ENCODE results near the gene PPP6R2.

The PPP6R2 gene

DNA sequence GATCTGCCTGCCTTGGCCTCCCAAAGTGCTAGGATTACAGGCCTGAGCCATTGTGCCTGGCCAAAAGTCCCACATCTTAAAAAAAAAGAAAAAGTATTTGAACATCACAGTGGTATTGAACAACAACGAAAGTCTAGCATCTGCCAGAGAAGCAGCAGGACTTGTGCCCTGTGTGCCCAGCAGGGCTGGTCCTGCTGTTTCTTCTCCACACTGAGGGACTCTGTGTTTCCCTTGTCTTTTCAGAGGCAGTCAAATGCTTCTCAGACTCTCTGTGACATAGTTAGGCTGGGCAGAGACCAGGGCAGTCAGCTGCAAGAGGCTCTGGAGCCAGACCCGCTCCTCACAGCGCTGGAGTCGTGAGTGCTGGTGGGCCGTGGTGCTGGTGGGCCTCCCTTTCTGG lies 75.5 kb downstream of the PPP6R2 start:
- Histone ChIP-seq H3K9me2 (replicated peaks; ENCODE audit: control insufficient read depth, low read length) (no peaks in the 10 kb centered on the region), H4K20me1 (ENCODE audit: control insufficient read depth, insufficient read depth, low read depth, low read length) (no peaks in the 10 kb centered on the region), H3K79me2 (ENCODE audit: control insufficient read depth, low read length) (no peaks in the 10 kb centered on the region), H3F3A (ENCODE audit: control insufficient read depth, insufficient read depth) (no peaks in the 10 kb centered on the region), H3K9me3 (ENCODE audit: control insufficient read depth, insufficient read depth, low read length) (no peaks in the 10 kb centered on the region), H3K27ac (ENCODE audit: low read depth, low read length) (no peak overlapping the region), H3K4me3 (ENCODE audit: low read length) (no peak overlapping the region), H3K4me1 (ENCODE audit: control insufficient read depth, low read length) (no peaks in the 10 kb centered on the region), H3K4me2 (ENCODE audit: low read length) (no peak overlapping the region), H3K36me3 (ENCODE audit: control insufficient read depth, low read length) (peaks cover 87% of the 10 kb centered on the region), H3K27me3 (ENCODE audit: control insufficient read depth, low read length) (no peaks in the 10 kb centered on the region)
- TF ChIP-seq, protein P1, sequence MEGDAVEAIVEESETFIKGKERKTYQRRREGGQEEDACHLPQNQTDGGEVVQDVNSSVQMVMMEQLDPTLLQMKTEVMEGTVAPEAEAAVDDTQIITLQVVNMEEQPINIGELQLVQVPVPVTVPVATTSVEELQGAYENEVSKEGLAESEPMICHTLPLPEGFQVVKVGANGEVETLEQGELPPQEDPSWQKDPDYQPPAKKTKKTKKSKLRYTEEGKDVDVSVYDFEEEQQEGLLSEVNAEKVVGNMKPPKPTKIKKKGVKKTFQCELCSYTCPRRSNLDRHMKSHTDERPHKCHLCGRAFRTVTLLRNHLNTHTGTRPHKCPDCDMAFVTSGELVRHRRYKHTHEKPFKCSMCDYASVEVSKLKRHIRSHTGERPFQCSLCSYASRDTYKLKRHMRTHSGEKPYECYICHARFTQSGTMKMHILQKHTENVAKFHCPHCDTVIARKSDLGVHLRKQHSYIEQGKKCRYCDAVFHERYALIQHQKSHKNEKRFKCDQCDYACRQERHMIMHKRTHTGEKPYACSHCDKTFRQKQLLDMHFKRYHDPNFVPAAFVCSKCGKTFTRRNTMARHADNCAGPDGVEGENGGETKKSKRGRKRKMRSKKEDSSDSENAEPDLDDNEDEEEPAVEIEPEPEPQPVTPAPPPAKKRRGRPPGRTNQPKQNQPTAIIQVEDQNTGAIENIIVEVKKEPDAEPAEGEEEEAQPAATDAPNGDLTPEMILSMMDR (IDR thresholded peaks at IDR 0.05; ENCODE audit: low read depth, low read length, poor library complexity, severe bottlenecking) = no peak
- no peak for TF ChIP-seq EZH2phosphoT487 (IDR thresholded peaks at IDR 0.05; ENCODE audit: borderline replicate concordance, low read length)

DNA sequence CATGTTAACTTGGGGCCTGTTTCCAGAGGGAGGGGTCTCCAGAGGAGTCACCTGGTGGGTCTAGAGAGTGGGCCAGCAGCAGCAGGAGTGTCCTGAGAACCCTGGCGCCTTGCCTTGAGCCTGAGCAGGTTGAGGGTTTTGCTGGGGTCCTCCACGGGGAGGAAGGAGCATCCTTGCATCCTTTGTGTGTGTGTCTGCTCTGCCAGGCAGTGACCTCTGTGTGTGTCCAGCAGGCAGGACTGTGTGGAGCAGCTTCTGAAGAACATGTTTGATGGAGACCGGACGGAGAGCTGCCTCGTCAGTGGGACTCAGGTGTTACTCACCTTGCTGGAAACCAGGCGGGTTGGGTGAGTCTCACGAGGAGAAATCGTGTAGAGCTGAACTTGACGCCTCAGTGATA lies 76.0 kb downstream of the PPP6R2 start:
- H3K36me3 ChIP-seq (ENCODE audit: control insufficient read depth, low read length) = peaks cover 88% of the 10 kb centered on the region
- no peak overlapping the region for H3K27ac ChIP-seq (ENCODE audit: low read depth, low read length)

DNA sequence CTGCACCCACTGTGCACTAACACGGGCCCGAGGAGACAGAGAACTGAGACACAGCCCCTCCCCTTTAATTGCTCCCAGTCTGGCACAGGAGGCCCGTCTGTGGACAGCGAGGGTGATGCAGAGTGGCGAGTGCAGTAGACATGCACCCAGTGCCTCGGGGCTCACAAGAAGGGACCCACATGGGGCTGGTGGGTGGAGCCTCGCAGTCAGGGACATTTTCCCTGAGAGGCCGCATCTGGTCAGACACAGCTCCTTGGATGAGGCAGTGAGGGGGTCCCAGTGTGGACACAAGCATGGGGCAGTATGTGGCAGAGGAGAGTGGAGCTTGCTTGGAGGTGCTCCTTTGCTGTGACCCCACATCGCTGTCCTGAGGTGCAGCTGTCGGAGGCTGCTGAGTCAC lies 76.9 kb downstream of the PPP6R2 start:
- Histone ChIP-seq H3K4me2 (ENCODE audit: low read length) (no peak overlapping the region), H3K79me2 (ENCODE audit: control insufficient read depth, low read length) (no peaks in the 10 kb centered on the region), H3K27me3 (ENCODE audit: control insufficient read depth, low read length) (no peaks in the 10 kb centered on the region), H3F3A (ENCODE audit: control insufficient read depth, insufficient read depth) (no peaks in the 10 kb centered on the region), H4K20me1 (ENCODE audit: control insufficient read depth, insufficient read depth, low read depth, low read length) (no peaks in the 10 kb centered on the region), H3K4me1 (ENCODE audit: control insufficient read depth, low read length) (no peaks in the 10 kb centered on the region), H3K9me3 (ENCODE audit: control insufficient read depth, insufficient read depth, low read length) (no peaks in the 10 kb centered on the region), H3K36me3 (ENCODE audit: control insufficient read depth, low read length) (peaks cover 82% of the 10 kb centered on the region), H3K27ac (ENCODE audit: low read depth, low read length) (no peak overlapping the region), H3K4me3 (ENCODE audit: low read length) (no peak overlapping the region), H3K9me2 (replicated peaks; ENCODE audit: control insufficient read depth, low read length) (no peaks in the 10 kb centered on the region)
- TF ChIP-seq EZH2phosphoT487 (IDR thresholded peaks at IDR 0.05; ENCODE audit: borderline replicate concordance, low read length) = no peak
- TF ChIP-seq, protein P1 (IDR thresholded peaks at IDR 0.05; ENCODE audit: low read depth, low read length, poor library complexity, severe bottlenecking) = no peak

More for the DNA sequence above, 76.0 kb downstream of the PPP6R2 start:
- H3K79me2 ChIP-seq (ENCODE audit: control insufficient read depth, low read length) = no peaks in the 10 kb centered on the region
- no peak for TF ChIP-seq EZH2phosphoT487 (IDR thresholded peaks at IDR 0.05; ENCODE audit: borderline replicate concordance, low read length)
- TF ChIP-seq, protein P1 (IDR thresholded peaks at IDR 0.05; ENCODE audit: low read depth, low read length, poor library complexity, severe bottlenecking) = no peak
- H4K20me1 ChIP-seq (ENCODE audit: control insufficient read depth, insufficient read depth, low read depth, low read length) = no peaks in the 10 kb centered on the region
- H3K4me3 ChIP-seq (ENCODE audit: low read length) = no peak overlapping the region
- H3K9me3 ChIP-seq (ENCODE audit: control insufficient read depth, insufficient read depth, low read length) = no peaks in the 10 kb centered on the region
- H3K4me2 ChIP-seq (ENCODE audit: low read length) = no peak overlapping the region
- no peaks in the 10 kb centered on the region for H3K9me2 ChIP-seq (replicated peaks; ENCODE audit: control insufficient read depth, low read length)
- no peaks in the 10 kb centered on the region for H3K4me1 ChIP-seq (ENCODE audit: control insufficient read depth, low read length)
- no peaks in the 10 kb centered on the region for H3F3A ChIP-seq (ENCODE audit: control insufficient read depth, insufficient read depth)
- no peaks in the 10 kb centered on the region for H3K27me3 ChIP-seq (ENCODE audit: control insufficient read depth, low read length)

DNA sequence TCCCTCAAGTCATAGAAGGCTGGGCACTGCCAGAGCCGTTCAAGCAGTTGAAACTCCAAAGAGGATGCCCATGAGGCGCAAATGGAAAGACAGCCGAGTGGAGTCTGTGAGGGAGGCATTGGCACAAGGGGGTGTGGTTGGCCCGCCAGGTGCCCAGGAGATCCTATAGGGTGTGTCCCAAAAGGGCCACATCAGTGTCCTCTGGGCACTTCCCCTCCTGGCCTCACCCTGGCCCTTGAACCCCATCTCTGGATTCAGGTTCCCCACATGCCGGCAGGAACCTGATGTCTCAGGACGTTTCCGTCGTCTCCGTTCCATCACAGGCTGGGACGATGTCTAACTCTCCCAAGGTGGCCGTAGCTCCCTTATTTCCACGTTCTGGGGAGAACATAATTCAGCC lies 77.5 kb downstream of the PPP6R2 start:
- H3K4me3 ChIP-seq (ENCODE audit: low read length) = no peak overlapping the region
- peaks cover 82% of the 10 kb centered on the region for H3K36me3 ChIP-seq (ENCODE audit: control insufficient read depth, low read length)
- no peak for TF ChIP-seq EZH2phosphoT487 (IDR thresholded peaks at IDR 0.05; ENCODE audit: borderline replicate concordance, low read length)
- TF ChIP-seq, protein P1 (IDR thresholded peaks at IDR 0.05; ENCODE audit: low read depth, low read length, poor library complexity, severe bottlenecking) = no peak
- no peaks in the 10 kb centered on the region for H3K9me3 ChIP-seq (ENCODE audit: control insufficient read depth, insufficient read depth, low read length)
- H3K27me3 ChIP-seq (ENCODE audit: control insufficient read depth, low read length) = no peaks in the 10 kb centered on the region
- H4K20me1 ChIP-seq (ENCODE audit: control insufficient read depth, insufficient read depth, low read depth, low read length) = no peaks in the 10 kb centered on the region
- H3F3A ChIP-seq (ENCODE audit: control insufficient read depth, insufficient read depth) = no peaks in the 10 kb centered on the region
- H3K4me2 ChIP-seq (ENCODE audit: low read length) = no peak overlapping the region
- H3K79me2 ChIP-seq (ENCODE audit: control insufficient read depth, low read length) = no peaks in the 10 kb centered on the region
- no peaks in the 10 kb centered on the region for H3K9me2 ChIP-seq (replicated peaks; ENCODE audit: control insufficient read depth, low read length)
- no peaks in the 10 kb centered on the region for H3K4me1 ChIP-seq (ENCODE audit: control insufficient read depth, low read length)
- no peak overlapping the region for H3K27ac ChIP-seq (ENCODE audit: low read depth, low read length)

All from DOHH2 (cell line).